KOPT-K1 (cell line): ENCODE measurements around the gene PPFIA3.

Experiments used
- H3K27ac ChIP-seq: fragments of 200-600 bp; sonication (generic); 2 replicates; pipeline ENCODE4 v1.5.1; 2016; ENCODE audit warnings: antibody characterized with exemption, mild to moderate bottlenecking, low read depth, low read length; ENCODE audit not compliant: poor library complexity, severe bottlenecking
- H3K36me3 ChIP-seq: fragments of 200-600 bp; sonication (generic); 2 replicates; pipeline ENCODE4 v1.5.1; 2017; ENCODE audit warnings: antibody characterized with exemption, mild to moderate bottlenecking, low read length, moderate library complexity; ENCODE audit not compliant: insufficient read depth
- H3K9me3 ChIP-seq: fragments of 200-600 bp; sonication (generic); 2 replicates; pipeline ENCODE4 v1.5.1; 2017; ENCODE audit warnings: antibody characterized with exemption, low read length, mild to moderate bottlenecking; ENCODE audit not compliant: insufficient read depth, poor library complexity, severe bottlenecking

Gene PPFIA3

DNA sequence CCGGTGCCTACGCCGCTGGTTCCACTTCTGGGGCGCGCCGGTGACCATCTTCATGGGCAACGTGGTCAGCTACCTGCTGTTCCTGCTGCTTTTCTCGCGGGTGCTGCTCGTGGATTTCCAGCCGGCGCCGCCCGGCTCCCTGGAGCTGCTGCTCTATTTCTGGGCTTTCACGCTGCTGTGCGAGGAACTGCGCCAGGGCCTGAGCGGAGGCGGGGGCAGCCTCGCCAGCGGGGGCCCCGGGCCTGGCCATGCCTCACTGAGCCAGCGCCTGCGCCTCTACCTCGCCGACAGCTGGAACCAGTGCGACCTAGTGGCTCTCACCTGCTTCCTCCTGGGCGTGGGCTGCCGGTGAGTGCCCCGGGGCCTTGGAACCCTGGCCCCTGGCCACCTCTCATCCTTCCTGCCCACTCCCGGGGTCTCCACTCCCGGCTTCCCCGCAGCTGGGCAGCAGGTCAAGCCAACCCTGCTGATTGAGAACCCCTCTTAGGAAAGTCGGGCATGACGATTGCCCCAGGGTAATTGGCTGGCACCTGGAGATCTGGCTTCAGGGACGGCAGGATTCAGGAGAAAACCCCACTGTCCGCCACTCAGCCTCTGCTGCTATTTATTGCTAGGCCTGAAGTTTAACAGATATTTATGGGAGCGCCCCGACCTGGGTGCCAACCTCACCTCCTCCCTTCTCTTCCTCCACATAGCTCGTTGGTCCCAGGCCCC is 77.3 kb downstream of the PPFIA3 start:
- Histone ChIP-seq H3K27ac (no peak overlapping the region), H3K9me3 (no peaks in the 10 kb centered on the region), H3K36me3 (no peaks in the 10 kb centered on the region)

DNA sequence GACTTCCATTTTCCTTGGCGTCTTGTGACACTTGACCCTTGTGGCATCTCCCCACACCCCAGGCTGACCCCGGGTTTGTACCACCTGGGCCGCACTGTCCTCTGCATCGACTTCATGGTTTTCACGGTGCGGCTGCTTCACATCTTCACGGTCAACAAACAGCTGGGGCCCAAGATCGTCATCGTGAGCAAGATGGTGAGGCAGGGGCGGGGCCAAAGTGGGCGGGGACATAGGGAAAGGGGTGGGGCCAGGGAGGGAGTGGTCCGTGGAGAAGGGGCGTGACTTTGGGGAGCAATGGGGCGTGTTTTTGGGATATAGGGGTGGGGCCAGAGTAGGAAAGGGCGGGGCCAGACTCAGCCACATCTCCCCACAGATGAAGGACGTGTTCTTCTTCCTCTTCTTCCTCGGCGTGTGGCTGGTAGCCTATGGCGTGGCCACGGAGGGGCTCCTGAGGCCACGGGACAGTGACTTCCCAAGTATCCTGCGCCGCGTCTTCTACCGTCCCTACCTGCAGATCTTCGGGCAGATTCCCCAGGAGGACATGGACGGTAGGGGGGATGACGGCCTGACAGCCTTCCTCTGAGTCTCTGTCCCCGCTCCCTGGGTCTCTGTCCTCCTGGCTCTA is 81.0 kb downstream of the PPFIA3 start:
- no peaks in the 10 kb centered on the region for H3K36me3 ChIP-seq
- H3K27ac ChIP-seq = no peak overlapping the region
- H3K9me3 ChIP-seq = no peaks in the 10 kb centered on the region
